Globus pallidus (tissue), 1 donor: ENCODE results near the gene ABCC5.
"Not testable (repeated sequence)": the region's sequence is repeated elsewhere in the genome, so short reads cannot be mapped to it uniquely, and the experiment has no call there.

Experiments
- DNase-seq: peaks from one replicate; pipeline ENCODE4 v3.0.0-alpha.2; 2015; ENCODE audit warnings: low spot score

Gene ABCC5

DNA sequence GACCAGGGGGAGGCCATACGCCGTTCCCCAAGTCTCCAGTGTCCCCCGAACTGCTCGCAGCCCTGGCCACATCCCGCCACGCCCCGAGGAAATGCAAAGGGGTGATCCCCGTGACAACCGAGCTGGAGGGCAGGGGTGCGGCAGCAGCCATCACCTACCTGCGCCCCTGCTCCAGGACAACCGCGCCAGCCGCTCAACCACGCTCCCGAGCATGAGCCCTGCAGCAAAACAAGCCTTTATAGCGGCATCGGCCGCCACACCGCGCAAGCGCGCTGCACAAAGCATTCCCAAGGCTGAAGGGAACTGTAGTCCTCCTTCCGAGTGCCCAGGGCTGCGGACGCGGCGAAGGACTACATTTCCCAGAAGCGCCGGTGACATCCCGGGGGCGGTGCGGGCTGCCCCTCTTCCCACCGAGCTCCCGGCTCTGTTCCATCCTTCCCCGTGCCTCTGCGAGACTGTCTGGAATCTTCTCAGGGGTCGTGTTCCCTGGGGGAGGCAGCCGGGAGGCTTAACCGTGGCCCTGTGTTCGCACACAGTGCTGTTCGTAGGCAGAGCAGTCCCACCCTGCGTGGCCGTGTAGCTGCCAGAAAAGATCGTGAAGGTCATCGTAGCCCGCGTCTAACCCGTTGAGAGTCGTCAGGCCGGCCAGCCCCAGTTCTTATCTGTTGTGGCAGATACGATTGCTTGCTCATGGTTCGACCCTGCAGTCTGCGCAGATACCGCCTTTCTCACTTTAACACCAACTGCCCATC, at the start of gene ABCC5:
Gene ABCC5 (minus strand): TSS at position 213 of the 752 bp plus-strand sequence. CDS start 3,492 bp downstream, outside the sequence.
- peak; percentile 95 for DNase-seq

DNA sequence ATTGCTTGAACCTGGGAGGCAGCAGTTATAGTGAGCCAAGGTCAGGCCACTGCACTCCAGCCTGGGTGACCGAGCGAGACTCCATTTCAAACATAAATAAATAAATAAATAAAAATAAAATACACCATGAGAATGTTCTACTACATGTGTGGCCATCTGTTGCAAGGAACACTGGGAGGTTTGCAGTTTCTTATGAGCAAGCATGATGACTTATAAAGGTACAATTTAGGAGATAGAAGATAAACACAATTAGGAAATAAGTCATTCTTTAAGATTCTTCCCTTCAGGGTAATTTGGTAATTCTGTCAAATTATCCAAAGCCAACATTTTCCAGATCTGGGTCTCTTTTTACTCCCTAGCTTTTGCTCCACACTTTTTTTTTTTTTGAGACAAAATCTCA, 48.5 kb upstream of the ABCC5 start:
- DNase-seq = no peak

DNA sequence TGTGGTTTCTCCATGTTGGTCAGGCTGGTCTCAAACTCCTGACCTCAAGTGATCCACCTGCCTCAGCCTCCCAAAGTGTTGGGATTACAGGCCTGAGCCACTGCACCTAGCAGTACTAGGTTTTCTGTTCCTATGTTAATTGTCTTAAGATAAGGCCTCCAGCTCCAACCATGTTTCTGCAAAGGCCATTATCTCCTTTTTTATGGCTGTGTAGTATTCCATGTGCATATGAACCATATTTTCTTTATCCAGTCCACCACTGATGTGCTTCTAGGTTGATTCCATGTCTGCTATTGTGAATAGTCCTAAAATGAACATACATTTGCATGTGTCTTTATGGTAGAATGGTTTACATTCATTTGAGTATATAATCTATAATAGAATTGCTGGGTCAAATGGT, 45.0 kb upstream of the ABCC5 start:
- DNase-seq = no peak

DNA sequence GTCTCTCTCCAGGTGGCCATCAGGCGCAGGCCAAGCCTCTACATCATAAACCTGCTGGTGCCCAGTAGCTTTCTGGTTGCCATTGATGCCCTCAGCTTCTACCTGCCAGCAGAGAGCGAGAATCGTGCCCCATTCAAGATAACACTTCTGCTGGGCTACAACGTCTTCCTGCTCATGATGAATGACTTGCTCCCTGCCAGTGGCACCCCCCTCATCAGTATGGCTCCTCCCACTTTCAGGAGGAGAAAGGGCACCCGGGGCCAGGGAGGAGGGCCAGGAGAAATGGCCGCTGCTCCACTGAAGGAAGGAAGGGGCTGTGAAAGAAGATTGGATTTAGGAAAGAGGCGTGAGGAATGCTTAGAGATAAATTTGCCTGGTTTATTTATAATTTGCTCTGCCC, 41.7 kb upstream of the ABCC5 start:
- no peak for DNase-seq

DNA sequence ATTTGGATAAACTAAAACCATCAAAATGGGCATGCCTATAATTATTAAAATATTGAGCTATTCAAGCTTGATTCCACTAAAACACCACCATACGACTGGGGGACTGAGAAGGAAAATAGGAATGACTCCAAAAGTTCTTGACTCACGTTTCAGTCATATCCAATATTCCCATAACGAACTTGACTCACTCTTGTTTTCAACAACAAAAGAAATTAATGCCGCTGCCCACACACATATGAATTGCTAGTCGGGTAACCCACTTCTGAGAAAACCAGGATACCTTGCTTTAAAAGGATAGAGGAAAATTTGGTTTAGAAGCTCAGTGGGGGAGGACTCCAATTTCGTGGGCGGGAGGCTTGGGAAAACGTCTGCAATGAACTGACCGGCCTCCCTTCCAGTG, 40.3 kb upstream of the ABCC5 start:
- DNase-seq = no peak

DNA sequence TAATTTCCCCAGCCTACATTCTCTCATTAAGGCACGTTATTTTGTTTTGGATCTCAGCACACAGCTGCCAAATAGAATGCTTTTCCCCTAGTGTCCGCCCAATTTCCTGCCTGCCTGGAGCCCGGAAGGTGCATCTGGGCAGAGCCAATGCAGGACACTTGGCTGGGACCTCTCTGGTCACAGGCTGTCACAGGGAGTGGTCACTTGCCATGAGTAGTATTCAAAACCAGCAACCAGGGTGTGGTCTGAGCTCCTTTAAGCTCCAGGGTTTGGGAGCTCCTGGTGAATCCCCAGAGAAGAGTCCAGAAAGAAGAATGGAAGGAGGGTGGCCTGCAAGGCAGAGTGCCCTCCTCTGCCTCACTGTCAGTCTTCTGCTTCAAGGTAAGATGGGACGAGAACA, 35.1 kb upstream of the ABCC5 start, which contains the start of gene HTR3C:
Gene HTR3C (plus strand): TSS at position 281 of the 400 bp plus-strand sequence. CDS start 34 bp downstream, at position 315.
- DNase-seq = no peak

DNA sequence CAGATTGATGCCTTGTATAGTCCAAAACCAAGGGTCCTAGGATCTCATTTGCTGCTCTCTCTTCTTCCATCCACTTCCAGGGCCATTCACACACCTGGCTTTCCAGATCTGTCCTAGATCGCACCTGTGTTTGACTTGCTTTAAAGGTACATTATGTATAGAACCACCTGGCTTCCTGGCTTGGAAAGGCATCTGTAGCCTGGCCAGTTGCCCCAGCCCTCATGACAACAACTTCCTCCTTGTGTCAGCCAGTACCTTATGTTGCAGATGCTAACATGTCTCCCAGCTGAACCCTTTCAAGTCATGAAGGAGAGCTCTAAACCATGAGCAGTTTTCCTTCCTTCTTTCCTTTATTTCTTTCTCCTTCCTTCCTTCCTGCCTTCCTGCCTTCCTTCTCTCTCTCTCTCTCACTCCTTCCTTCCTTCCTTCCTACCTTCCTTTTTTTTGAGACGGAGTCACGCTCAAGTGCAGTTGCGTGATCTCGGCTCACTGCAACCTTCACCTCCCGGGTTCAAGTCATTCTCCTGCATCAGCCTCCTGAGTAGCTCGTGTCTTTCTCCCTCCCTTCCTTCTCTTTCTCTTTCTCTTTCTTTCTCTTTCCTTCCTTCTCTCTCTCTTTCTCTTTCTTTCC, 32.6 kb upstream of the ABCC5 start:
- no peak for DNase-seq

DNA sequence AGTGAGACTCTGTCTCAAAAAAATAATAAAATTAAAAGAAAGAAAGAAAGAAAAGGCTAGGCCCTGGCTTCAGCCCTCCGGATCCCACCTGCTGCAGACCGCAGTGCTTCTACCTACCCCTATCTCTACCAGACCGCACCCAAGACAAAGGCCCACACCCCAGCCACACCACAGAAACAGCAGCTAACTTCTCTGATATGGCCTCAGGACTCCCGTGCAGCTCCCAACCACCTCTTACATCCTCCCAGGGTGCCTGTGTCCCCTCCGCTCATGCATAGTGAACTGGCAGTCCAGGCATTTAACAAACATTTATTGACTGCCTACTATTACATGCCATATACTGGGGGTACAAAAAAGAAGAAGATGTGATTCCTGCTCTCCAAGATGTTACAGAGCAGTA, 28.3 kb upstream of the ABCC5 start:
- no peak for DNase-seq

DNA sequence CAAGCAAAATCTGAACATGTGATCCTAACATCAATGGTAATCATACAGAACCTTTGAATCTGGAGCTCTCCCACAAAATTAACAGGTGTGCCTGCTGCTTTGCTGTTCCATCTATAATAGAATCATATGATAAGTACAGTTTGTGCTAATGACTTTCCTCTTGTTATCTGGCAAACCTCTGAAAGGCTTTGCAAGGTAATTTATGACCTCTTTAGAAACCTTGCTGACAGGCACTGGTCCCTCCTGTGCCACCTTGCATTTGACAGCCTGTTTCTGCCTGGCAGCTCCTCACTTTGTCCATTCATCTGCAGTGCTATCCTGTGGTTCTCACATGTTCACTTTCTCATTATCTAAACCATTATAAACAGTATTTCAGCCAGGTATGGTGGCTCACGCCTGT, 24.9 kb upstream of the ABCC5 start:
- DNase-seq = no peak

DNA sequence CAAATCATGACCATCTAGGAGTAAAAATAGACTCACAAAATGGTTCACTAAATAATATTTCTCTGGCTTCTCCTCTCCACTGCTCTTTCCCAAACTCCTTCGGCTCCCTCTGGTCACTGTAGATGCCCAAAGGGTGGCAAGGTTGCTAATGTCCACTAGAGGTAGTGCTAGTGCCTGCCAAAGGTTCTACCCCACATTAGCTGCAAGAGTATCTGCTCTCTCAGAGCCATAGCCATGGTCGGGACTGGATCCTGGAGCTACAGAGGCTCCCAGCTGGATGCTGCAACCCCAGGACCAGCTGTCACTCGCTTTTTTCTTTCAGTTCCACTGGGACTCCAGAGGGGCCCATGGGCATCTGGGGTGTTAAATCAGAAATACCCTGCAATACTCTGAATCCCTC, 22.3 kb upstream of the ABCC5 start:
- no peak for DNase-seq

DNA sequence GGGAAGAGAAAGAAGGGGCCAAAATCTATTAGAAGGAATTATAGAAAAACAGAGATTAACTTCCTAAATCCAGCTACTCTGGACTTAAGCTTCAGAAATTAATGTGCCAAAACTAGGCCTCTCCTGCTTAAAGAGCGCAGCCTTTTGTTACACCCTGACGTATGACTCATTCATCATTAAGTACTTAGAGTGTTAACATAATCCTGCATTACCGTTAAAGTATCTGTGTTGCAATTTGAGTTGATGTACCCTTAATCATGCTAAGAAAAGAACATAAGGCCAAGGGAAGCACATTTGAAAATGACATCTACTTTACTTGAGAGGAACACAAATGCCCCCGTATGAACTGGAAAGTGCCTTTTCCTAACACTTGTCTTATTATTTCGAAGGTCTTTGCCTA, 21.7 kb upstream of the ABCC5 start:
- DNase-seq = no peak

DNA sequence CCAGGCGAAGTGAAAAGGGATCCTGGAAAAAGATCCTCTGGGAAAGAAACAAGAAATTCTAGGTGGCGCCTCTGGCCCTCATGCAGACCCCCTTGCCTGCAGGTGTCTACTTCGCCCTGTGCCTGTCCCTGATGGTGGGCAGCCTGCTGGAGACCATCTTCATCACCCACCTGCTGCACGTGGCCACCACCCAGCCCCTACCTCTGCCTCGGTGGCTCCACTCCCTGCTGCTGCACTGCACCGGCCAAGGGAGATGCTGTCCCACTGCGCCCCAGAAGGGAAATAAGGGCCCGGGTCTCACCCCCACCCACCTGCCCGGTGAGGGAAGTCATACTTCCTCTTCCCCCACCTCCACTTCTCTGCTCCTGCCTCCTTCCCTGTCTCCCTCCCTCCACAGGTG, 20.6 kb upstream of the ABCC5 start:
- not testable (repeated sequence) for DNase-seq

DNA sequence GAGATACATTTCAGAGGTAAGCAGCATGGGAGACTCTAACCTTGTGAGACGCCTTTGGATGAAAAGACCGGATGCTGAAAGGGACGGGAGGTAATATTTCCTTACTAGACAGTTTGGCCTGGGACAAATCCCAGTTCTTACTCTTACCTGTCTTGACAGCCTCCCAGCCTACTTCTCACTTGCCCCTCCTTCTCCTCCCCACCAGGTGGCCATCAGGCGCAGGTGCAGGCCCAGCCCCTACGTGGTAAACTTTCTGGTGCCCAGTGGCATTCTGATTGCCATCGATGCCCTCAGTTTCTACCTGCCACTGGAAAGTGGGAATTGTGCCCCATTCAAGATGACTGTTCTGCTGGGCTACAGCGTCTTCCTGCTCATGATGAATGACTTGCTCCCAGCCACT, 20.1 kb upstream of the ABCC5 start:
- no peak for DNase-seq

DNA sequence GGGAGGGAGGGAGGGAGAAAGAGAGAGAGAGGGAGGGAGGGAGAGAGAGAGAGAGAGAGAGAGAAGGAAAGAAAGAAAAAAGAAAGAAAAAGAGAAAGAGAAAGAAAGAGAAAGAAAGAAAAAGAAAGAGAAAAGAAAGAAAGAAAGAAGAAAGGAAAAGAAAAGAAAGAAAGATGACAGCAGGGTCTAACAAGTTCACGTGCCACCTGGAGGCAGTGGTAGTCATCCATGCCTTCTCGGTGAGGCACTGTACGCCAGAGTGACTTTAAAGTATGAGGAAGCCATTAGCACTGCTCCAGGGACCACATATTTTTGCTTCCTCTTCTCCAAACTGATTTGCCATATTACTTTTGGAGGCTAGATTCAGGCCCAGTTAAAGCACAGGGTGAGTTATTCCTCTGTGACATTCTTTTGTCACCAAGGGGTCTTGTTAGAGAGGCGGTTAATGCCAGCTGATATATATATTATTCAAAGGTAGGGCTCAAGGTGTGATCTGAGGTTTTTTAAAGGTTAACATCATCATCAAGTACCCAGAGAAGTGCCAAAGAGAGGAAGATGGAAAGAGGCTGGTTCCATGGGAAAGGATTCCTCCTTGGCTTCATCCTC, 13.6 kb upstream of the ABCC5 start, which contains the start of gene HTR3D:
Gene HTR3D (plus strand): TSS at position 556 of the 606 bp plus-strand sequence. CDS start 0 bp downstream, at position 556.
- no peak for DNase-seq

DNA sequence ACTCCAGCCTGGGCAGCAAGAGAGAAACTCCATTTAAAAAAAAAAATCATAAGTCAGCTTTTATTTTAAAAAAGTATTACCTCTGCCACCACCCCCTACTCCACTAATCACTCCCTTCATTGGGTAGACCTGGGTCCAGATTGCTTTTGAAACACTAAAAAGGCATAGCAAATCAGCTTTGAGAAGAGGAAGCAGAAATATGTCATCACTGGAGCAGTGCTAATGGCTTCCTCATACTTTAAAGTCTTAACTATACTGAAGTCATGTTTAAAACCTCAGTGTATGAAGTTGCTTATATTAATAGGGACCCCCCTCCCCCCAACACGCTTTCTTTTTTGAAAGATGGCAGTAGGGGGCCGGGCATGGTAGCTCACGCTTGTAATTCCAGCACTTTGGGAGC, 12.9 kb upstream of the ABCC5 start:
- no peak for DNase-seq

DNA sequence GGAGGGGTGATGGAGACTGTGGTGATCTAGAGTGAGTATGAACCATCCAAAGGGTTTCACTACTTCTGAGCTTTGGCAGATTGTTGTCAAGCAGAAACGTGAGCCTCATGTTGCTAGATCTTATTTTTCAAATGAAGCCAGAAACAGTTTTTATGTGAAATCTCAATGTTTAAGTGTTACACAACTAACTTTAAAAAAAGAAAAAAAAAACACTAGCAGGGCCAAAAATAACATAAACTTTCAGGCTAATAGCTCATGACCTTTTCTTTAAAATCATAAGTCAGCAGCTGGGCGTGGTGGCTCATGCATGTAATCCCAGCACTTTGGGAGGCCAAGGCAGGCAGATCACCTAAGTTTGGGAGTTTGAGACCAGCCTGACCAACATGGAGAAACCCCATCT, 11.8 kb upstream of the ABCC5 start:
- DNase-seq = no peak

DNA sequence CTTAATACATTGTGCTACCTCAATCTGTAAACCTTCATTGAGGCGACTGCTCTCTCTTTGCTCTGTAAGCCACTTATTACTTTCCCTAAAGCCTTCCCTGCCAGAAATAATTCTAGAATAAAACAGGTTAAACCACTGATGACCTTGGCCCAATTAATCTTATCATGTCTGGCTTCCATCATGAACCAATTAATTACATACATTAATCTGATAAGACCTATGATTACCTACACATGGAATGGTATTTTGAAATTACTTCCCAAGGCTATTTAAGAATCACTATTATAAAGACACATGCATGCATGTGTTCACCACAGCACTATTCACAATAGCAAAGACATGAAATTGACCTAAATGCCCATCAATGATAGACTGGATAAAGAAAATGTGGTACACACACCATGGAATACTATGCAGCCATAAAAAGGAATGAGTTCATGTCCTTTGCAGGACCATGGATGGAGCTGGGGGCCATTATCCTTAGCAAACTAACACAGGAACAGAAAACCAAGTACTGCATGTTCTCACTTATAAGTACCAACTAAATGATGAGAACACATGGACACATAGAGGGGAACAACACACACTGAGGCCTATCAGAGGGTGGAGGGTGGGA, 10.7 kb upstream of the ABCC5 start:
- not testable (repeated sequence) for DNase-seq

DNA sequence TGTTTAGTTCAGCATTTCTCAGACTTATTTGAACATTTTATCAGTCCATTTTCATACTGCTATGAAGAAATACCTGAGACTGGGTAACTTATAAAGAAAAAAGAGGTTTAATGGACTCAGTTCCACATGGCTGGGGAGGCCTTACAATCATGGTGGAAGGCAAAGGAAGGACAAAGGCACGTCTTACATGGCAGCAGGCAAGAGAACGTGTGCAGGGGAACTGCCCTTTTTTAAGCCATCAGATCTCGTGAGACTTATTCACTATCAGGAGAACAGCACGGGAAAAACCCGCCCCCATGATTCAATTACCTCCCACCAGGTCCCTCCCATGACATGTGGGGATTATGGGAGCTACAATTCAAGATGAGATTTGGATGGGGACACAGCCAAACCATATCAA, 7.6 kb upstream of the ABCC5 start:
- DNase-seq = not testable (repeated sequence)

DNA sequence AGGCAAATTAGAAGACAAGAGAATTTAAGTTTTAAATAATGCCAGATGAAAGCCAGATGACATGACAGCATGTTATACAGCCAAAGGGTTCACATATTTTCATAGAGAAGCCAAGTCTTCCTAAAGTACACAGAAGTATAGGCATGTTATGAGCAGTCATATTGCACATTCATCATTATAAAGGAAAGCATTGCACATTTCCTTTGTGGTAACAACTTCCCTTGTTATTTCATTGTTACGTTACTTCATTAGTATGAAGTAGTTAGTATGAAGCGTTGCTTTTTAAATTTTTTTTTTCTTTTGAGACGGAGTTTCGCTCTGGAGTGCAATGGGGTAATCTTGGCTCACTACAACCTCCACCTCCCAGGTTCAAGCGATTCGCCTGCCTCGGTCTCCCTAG, 4.6 kb upstream of the ABCC5 start:
- no peak for DNase-seq

DNA sequence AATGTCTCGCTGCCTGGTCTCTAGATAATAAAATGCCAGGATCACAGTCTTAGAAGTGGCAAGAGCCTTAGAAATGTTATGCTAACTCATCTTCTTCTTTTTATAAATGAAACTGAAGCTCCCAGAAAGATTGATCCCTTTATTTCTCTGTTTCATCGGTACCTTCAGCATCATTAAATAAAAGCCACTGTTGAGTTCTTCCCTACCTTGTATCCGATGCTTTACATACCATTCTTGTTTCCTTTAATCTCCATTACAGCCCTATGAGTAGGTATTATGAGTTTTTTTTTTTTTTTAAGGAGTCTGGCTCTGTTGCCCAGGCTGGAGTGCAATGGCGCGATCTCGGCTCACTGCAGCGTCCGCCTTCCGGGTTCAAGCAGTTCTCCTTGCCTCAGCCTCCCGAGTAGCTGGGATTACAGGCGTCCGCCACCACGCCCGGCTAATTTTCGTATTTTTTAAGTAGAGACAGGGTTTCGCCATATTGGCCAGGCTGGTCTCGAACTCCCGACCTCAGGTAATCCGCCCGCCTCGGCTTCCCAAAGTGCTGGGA, 815 bp upstream of the ABCC5 start:
- DNase-seq = no peak

DNA sequence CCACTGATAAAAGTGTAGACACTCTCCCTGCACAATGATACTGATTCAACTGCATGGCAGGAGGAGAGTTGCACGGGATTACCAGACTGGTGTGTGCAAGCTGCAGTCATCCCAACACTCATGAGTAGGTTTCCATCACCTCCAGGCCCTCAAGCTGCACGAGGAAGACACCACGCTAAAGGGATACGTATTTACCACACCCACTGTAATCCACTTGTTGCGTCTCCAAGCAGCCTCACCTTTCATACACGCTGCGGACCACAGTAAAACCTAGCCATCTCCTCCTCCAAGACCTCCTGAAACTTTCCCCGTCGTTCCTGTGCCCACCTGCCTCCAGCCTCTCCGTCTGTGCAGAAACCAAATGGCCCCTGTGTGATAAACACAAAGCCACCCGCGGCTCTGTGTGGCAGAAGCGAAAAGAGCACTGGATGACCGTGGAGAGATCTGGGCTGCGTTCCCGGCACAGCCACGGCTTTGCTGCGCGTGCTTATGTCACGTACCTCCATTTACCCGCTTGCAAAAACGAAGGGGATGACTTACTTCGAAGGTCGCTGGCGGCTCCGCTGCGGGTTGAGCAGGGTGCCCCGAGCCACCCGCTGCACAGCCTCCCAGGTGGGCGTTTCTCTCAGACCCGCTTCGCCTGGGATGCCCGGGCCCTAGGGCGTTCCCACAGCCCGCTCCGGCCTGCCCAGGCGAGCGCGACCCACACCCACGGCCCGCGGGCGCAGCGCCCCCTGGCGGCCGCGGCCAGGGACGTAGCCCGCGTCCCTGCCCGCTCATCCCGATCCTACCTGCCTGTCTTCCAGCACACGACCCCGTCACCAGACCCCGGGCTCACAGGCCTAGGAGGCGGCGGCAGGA, 643 bp downstream of the ABCC5 start:
- peak; percentile 72 for DNase-seq
